Measurements from ENCODE around the gene ARHGAP24.

The ARHGAP24 gene

GRCh38 chr4:85769009-85769408, 294.1 kb downstream of the ARHGAP24 start:
- TF ChIP-seq, protein P1, sequence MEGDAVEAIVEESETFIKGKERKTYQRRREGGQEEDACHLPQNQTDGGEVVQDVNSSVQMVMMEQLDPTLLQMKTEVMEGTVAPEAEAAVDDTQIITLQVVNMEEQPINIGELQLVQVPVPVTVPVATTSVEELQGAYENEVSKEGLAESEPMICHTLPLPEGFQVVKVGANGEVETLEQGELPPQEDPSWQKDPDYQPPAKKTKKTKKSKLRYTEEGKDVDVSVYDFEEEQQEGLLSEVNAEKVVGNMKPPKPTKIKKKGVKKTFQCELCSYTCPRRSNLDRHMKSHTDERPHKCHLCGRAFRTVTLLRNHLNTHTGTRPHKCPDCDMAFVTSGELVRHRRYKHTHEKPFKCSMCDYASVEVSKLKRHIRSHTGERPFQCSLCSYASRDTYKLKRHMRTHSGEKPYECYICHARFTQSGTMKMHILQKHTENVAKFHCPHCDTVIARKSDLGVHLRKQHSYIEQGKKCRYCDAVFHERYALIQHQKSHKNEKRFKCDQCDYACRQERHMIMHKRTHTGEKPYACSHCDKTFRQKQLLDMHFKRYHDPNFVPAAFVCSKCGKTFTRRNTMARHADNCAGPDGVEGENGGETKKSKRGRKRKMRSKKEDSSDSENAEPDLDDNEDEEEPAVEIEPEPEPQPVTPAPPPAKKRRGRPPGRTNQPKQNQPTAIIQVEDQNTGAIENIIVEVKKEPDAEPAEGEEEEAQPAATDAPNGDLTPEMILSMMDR (conservative IDR thresholded peaks at IDR 0.05), result no peak
- no peak for TF ChIP-seq ZFX (IDR thresholded peaks at IDR 0.05)
- H3K27ac ChIP-seq, result no peak overlapping the region

- no peak overlapping the region for H3K27ac ChIP-seq
- TF ChIP-seq, protein P1 (conservative IDR thresholded peaks at IDR 0.05), result no peak
- TF ChIP-seq ZFX (IDR thresholded peaks at IDR 0.05), result no peak
These were observed 297.5 kb downstream of the ARHGAP24 start for GRCh38 chr4:85772470-85772869.

DNA sequence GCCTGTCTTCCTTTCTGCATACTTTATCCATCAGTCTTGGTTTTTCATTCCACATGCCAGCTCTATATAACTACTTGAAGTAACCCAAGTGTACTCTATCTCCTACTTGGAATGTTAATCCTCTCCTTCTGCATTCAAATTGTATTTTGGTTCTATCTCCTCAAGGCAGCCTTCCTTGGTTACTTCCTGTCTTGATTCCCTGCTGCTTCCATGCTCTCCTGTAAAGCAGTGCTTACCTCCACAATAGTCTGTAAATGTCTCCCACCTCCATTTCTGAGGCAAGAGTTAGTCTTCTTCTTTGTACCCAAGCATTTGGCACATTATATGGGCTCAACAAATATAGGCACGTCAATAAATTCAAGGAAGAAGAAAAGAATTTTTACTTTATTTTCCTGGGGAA, 298.4 kb downstream of the ARHGAP24 start:
- TF ChIP-seq, protein P1 (conservative IDR thresholded peaks at IDR 0.05), result no peak
- TF ChIP-seq ZFX (IDR thresholded peaks at IDR 0.05), result no peak
- H3K27ac ChIP-seq, result no peak overlapping the region

DNA sequence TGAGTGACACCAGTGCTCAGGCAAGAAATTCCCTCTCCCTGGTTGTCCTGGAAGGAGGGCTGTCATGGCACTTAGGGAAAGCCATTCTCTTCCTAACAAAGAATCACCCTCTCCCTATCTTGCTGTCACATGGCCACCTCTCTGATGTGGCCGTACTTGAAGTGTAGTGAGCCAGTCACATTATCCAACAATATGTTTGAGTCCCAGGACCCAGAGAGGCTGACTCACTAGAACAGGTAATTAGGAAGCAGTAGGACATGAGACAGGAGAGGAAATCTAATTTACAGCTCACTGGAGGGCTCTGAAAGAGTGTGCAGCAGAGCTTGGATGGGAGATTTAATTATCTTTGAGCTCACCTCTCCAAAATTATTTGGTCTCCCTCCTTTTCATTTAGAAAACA, 299.1 kb downstream of the ARHGAP24 start:
- H3K27ac ChIP-seq, result no peak overlapping the region
- TF ChIP-seq, protein P1 (conservative IDR thresholded peaks at IDR 0.05), result no peak
- no peak for TF ChIP-seq ZFX (IDR thresholded peaks at IDR 0.05)

DNA sequence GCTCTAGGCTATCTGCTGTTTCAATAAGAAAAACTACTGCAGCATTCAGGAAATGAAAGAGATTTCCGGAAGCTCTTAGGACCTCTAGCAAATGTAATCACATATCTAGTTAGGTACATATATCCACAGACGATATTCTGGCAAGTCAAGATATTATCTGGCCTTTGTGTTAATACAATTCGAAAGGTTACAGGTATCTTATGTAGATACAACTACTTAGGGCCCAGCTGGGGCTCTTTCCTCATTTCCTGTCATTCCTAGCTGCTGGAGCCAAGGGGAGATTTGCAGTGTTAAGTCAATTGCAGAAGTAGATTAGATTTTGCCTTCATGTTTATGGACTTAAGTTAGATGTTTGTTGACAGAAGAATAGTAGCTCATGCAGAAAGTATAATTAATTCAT, 299.5 kb downstream of the ARHGAP24 start:
- no peak for TF ChIP-seq ZFX (IDR thresholded peaks at IDR 0.05)
- TF ChIP-seq, protein P1 (conservative IDR thresholded peaks at IDR 0.05), result no peak
- no peak overlapping the region for H3K27ac ChIP-seq

DNA sequence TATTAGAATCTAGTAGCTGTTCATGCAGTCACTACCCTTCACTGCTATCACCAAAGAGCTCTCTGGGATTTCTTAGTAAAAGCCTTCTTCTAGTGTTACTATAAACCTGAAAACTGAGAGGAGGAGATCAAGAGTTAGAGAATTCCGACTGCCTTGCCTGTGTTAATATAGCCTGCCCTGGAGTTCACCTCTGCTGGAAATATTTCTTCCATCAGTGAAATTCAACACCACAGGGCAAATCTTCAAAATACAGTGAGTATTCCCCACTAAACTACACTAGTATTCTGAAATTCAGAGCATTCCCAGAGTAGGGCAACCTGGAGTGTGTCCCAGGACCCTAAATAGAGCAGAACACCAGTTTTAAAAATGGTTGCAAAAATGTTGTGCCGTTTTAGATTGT, 301.1 kb downstream of the ARHGAP24 start:
- H3K27ac ChIP-seq, result no peak overlapping the region
- TF ChIP-seq, protein P1 (conservative IDR thresholded peaks at IDR 0.05), result no peak

DNA sequence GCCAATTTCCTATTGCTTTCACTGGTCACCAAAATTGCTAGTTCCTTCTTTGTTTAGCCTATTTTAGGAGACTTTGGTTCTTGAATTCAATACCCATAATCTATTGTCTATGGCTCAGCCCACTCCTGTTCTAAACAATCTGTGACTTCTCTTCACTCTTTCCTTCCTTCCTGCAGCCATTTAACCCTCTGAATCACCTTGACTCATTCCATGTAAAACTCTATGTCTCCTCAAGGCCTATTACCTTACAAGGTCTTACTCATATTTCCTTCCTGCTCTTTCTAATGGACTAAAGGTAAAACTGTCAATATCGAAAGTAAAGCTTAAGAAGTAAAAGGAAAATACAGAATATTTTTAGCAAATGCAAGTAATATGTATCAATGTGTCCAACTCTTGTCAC, 301.6 kb downstream of the ARHGAP24 start:
- TF ChIP-seq, protein P1 (conservative IDR thresholded peaks at IDR 0.05), result no peak
- no peak for TF ChIP-seq ZFX (IDR thresholded peaks at IDR 0.05)
- H3K27ac ChIP-seq, result no peak overlapping the region
